ENCODE results near the gene SSC4D.
A peak's percentile ranks its signal among the peaks of the same experiment; 100 is the strongest.
"Not testable (repeated sequence)": the region's sequence is repeated elsewhere in the genome, so short reads cannot be mapped to it uniquely, and the experiment has no call there.

SSC4D gene

GRCh38 chr7:76383089-76383944, 26.2 kb downstream of the SSC4D start:
- no peak for DNase-seq (ENCODE audit: low spot score)

- DNase-seq (ENCODE audit: low spot score): no peak
These were observed 27.7 kb downstream of the SSC4D start for GRCh38 chr7:76381814-76382213.

DNA sequence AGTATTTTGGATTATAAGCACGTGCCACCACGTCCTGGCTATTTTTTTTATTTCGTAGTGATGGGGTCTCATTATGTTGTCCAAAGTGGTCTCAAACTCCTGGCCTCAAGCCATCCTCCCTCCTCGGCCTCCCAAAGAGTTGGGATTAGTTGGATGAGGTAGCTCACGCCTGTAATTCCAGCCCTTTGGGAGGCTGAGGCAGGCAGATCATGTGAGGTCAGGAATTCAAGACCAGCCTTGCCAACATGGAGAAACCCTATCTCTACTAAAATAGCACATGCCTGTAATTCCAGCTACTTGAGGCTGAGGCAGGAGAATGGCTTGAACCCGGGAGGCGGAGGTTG, 28.9 kb downstream of the SSC4D start:
- DNase-seq (ENCODE audit: low spot score): no peak

- DNase-seq (ENCODE audit: low spot score): no peak
These were observed 32.1 kb downstream of the SSC4D start for GRCh38 chr7:76377186-76377918.

DNA sequence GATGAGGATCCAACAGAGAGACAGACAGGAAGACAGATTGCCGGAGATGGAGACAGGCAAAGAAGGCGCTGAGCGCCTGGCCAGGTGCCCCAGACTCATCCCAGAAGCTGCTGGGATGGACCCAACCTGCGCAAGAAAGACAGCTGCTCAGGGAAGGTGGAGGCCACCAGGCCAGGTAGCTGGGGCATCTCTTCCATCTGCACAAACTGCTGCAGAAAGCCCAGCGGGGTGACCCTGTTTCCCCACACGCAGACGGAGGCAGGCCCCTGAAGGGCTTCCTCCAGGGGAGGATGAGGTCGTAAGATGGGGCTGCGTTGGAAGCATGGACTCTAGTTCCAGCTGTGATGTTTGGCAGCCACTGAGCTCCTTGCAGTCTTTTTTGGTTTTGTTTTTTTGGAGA, 34.2 kb downstream of the SSC4D start:
- no peak for DNase-seq (ENCODE audit: low spot score)

- DNase-seq (ENCODE audit: low spot score): no peak
These were observed 36.3 kb downstream of the SSC4D start for GRCh38 chr7:76372984-76373833.

DNA sequence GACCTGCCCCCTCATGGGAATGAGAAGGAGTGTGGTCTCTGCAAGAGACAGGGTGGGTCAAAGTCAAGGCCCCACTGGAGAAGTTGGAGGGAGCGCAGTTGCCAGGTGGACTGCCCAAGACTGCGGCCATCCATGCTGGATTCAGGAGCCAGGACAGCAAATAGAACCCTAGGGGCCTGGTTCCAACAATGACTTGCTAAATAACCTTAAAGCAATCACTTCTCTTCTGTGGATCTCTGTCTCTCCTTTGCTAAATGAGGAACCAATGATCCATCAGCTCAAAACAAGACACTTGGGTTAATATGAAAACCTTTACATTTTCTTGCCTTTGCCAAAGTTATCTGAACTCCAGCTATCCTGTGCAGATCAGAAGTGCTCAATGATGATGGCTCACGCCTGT, 38.1 kb downstream of the SSC4D start:
- no peak for DNase-seq (ENCODE audit: low spot score)

- DNase-seq (ENCODE audit: low spot score): no peak
These were observed 40.5 kb downstream of the SSC4D start for GRCh38 chr7:76369018-76369417.

DNA sequence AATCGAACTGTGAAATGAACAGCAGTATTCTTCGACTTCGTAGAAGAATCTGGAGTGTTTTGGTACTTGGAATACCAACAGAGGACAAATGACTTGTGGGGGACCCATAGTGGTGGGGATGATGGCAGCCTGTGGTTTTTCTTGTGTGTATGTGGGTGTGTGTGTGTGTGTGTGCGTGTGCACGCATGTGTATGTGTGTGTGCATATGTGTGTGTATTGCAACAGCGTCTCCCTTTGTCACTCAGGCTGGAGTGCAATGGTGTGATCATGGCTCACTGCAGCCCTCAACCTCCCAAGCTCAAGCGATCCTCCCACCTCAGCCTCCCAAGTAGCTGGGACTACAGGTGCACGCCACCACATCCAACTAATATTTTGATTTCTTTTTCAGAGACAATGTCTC, 41.3 kb downstream of the SSC4D start:
- DNase-seq (ENCODE audit: low spot score): no peak

- peak; percentile 23 for DNase-seq (ENCODE audit: low spot score)
These were observed 45.3 kb downstream of the SSC4D start for GRCh38 chr7:76364198-76364584.

DNA sequence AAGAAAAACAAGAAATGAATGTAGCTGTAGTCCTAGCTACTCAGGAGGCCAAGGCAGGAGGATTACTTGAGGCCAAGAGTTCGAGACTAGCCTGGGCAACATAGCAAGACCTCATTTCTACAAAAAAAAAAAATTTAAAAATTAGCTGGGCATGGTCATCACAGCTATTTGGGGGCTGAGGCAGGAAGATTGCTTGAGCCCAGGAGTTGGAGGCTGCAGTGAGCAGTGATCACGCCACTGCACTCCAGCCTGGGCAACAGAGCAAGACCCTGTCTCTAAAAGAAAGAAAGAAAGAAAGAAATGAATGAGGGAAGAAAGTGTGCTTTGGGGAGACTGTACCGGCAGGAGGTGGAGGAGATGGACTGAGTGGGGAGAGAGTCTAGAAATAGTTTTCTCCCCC, 45.7 kb downstream of the SSC4D start:
- DNase-seq (ENCODE audit: low spot score): not testable (repeated sequence)

DNA sequence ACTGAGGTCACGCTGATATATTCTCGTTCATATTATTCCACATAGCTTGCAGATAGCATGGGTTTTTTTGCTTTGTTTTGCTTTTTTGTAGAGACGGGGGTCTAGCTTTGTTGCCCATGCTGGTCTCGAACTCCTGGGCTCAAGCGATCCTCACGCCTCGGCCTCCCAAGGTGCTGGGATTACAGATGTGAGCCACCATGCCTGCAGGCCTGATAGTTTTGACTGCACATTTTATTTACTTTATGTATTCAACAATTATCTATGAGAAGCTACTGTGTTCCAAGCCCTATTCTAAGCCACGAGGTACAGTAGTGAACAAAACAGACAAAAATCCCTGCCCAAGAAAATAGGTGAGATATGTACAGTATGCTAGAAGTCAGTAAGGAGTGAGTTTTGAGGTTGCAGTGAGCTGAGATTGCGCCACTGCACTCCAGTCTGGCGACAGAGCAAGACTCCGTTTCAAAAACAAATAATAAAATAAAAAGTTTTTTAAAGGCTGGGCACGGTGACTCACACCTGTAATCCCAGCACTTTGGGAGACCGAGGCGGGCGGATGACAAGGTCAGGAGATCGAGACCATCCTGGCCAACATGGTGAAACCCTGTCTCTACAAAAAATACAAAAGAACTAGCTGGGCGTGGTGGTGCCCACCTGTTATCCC, 49.4 kb downstream of the SSC4D start:
- no peak for DNase-seq (ENCODE audit: low spot score)

DNA sequence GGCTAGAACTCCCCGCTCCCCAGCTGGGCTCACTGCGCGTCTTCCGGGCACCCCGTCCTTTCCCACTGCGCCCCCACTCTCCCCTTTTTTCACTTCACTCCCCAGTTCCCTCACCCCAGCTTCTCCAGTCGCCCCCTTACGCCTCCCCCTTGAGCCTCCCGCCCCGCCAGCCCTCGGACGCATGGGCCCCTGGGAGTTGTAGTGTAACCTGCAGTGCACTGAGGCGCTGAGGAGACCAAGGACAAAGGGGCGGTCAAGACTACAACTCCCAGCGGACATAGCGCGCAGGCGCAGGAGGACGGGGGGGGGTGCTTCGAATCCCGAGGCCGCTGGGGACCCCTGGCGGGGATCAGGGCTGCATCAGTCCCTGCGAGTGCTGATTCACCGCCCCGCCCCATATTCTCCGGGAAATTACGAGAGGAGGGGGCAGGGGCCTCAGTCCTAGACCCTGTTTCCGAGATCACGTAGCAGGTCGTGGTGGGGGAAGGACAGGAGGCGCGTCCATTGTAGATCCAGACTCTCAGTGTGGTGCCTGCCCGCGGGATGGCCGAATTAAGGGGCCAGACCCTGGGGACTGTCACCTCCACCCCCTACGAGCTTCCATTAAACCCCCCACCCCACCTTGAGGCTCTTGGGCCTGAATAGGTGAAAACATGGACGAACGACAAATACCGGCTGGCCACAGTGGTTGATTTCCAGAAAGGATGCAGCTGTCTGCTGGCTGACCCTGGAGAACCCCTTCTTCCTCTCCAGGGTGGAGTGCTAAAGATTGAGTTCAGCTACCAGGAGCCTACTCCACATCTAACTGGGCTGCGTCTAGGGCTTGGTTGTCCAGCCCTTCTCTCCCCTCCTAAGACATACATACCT, 50.2 kb downstream of the SSC4D start:
- DNase-seq (ENCODE audit: low spot score): peak; percentile 99

DNA sequence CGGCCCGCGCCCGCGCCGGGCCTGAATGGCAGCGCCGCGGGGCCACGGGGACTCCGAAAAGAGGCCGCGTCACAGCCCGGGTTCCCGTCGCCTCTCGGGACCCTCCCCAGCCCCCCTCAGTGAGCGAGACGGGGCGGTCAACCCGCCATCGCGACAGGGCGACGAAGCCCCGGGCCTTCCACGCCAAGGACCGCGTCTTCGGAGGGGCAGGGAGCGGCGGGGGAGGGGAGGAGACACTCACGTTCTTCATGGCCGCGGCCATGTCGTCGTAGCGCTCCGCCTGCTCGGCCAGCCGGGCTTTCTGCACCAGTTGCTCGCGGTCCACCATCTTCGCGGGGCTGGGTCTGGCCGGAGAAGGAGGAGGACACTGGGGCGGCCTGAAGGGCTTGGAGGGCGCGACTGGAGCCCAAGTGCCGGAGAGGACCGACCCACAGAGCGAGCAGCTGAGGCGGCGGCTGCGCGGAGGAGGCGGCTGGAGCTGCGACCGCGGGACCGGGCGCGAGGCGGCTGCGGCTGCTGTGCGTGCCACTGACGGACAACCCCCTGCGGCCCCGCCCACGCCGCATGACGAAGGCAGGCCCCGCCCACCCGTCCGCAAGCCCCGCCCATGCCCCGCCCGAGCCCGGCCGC, 50.9 kb downstream of the SSC4D start, which contains the start of gene YWHAG:
YWHAG (minus strand) TSS at position 511 of the 630 bp plus-strand sequence; CDS start at position 328, 183 bp downstream.
- DNase-seq (ENCODE audit: low spot score): peak; percentile 91

GRCh38 chr7:76358011-76358480, 51.5 kb downstream of the SSC4D start:
- DNase-seq (ENCODE audit: low spot score): peak; percentile 75

GRCh38 chr7:76357475-76358010, 52.0 kb downstream of the SSC4D start:
- peak; percentile 69 for DNase-seq (ENCODE audit: low spot score)

- DNase-seq (ENCODE audit: low spot score): peak; percentile 30
These were observed 52.7 kb downstream of the SSC4D start for GRCh38 chr7:76356823-76357222.

DNA sequence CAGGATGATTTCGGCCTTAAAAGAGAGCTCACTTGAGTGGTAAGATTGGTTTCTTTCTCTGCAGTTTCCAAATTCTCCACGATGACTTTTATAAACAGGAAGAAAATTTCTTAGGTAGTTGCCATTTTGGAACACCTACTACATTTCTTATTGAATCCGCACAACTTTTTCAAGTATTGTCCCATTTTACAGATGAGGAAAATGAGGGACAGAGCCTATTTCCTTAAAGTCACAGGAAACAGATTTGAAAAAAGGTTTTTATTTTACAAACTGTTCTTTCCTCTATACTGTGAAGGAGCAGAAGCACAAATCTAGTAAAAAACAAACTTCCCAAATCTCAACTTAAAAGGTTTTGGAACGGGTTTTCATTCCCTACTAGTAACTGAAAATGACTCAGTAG, 53.4 kb downstream of the SSC4D start:
- DNase-seq (ENCODE audit: low spot score): peak; percentile 20

GRCh38 chr7:76354981-76355730, 54.3 kb downstream of the SSC4D start:
- peak; percentile 84 for DNase-seq (ENCODE audit: low spot score)
